Neuronal stem cell (in vitro differentiated cells): ENCODE results near the gene RPS6KA1.

Experiments
- DNase-seq: peaks from one replicate; pipeline ENCODE4 v3.0.0-alpha.2; 2013; ENCODE audit warnings: low spot score
- H2AFZ ChIP-seq: one replicate; pipeline ENCODE4 v1.6.1; 2013; ENCODE audit warnings: mild to moderate bottlenecking, low read length, inconsistent platforms
- H2AK5ac ChIP-seq: 2 replicates; pipeline ENCODE4 v1.6.1; 2013; ENCODE audit warnings: low read depth, mild to moderate bottlenecking, inconsistent platforms, low read length, moderate library complexity, mixed read lengths
- H2BK120ac ChIP-seq: 2 replicates; pipeline ENCODE4 v1.6.1; 2013; ENCODE audit warnings: low read depth, mild to moderate bottlenecking, inconsistent platforms, low read length, moderate library complexity, mixed read lengths
- H2BK12ac ChIP-seq: one replicate; pipeline ENCODE4 v1.6.1; 2013; ENCODE audit warnings: low read length, inconsistent platforms
- H2BK15ac ChIP-seq: 2 replicates; pipeline ENCODE4 v1.6.1; 2013; ENCODE audit warnings: mild to moderate bottlenecking, low read length, inconsistent platforms, mixed read lengths
- H2BK5ac ChIP-seq: one replicate; pipeline ENCODE4 v1.6.1; 2013; ENCODE audit warnings: inconsistent platforms, mild to moderate bottlenecking, low read length, moderate library complexity
- H3K14ac ChIP-seq: one replicate; pipeline ENCODE4 v1.6.1; 2013; ENCODE audit warnings: low read length, inconsistent platforms
- H3K18ac ChIP-seq: 2 replicates; pipeline ENCODE4 v1.6.1; 2013; ENCODE audit warnings: low read length, inconsistent platforms
- H3K23ac ChIP-seq: 2 replicates; pipeline ENCODE4 v1.6.1; 2013; ENCODE audit warnings: low read depth, mild to moderate bottlenecking, mixed read lengths, low read length, inconsistent platforms; ENCODE audit not compliant: poor library complexity
- H3K27ac ChIP-seq: replicated peaks from 3 replicates; pipeline ENCODE4 v1.5.1; 2013; ENCODE audit warnings: low read length, inconsistent platforms
- H3K27me3 ChIP-seq, 3 experiments: 2 replicates each; pipeline ENCODE4 v1.6.1; 2013; ENCODE audit warnings: low read length in 3 of 3, mild to moderate bottlenecking in 2 of 3, inconsistent platforms in 1 of 3, low read depth in 1 of 3, mixed read lengths in 1 of 3, moderate library complexity in 1 of 3; ENCODE audit not compliant: control insufficient read depth in 3 of 3, insufficient read depth in 3 of 3
- H3K36me3 ChIP-seq, 2 donors: replicated peaks in 1 of 2; 2 replicates each; pipeline ENCODE4 v1.6.1; 2013; ENCODE audit warnings: low read length in 2 of 2; ENCODE audit not compliant: control insufficient read depth in 2 of 2, insufficient read depth in 2 of 2
- H3K4ac ChIP-seq: 2 replicates; pipeline ENCODE4 v1.6.1; 2013; ENCODE audit warnings: inconsistent platforms, mild to moderate bottlenecking, low read length, moderate library complexity
- H3K4me1 ChIP-seq, 2 donors: 1 replicate in 1 of 2; 2 replicates in 1 of 2; pipeline ENCODE4 v1.6.1; 2013; ENCODE audit warnings: low read length in 2 of 2, low read depth in 1 of 2; ENCODE audit not compliant: control insufficient read depth in 2 of 2, insufficient read depth in 1 of 2
- H3K4me2 ChIP-seq: one replicate; pipeline ENCODE4 v1.6.1; 2013; ENCODE audit warnings: mild to moderate bottlenecking, low read length, inconsistent platforms; ENCODE audit not compliant: insufficient read depth, poor library complexity, severe bottlenecking
- H3K4me3 ChIP-seq, 2 donors: 2 replicates each; pipeline ENCODE4 v1.5.1; 2013; ENCODE audit warnings: low read length in 2 of 2, mild to moderate bottlenecking in 2 of 2, inconsistent platforms in 1 of 2, moderate library complexity in 1 of 2
- H3K79me1 ChIP-seq: one replicate; pipeline ENCODE4 v1.6.1; 2013; ENCODE audit warnings: low read depth, mild to moderate bottlenecking, inconsistent platforms, low read length, moderate library complexity
- H3K9ac ChIP-seq: one replicate; pipeline ENCODE4 v1.6.1; 2013; ENCODE audit warnings: mild to moderate bottlenecking, low read depth, low read length, inconsistent platforms; ENCODE audit not compliant: poor library complexity
- H3K9me3 ChIP-seq, 2 donors: replicated peaks in 1 of 2; 2 replicates each; pipeline versions ENCODE3 to v1.6.1; 2013; ENCODE audit warnings: low read length in 2 of 2, mild to moderate bottlenecking in 2 of 2, inconsistent platforms in 1 of 2, low read depth in 1 of 2, mixed read lengths in 1 of 2, moderate library complexity in 1 of 2; ENCODE audit not compliant: control insufficient read depth in 2 of 2, insufficient read depth in 1 of 2
- H4K8ac ChIP-seq: one replicate; pipeline ENCODE4 v1.6.1; 2013; ENCODE audit warnings: low read depth, mild to moderate bottlenecking, inconsistent platforms, low read length, moderate library complexity
- H4K91ac ChIP-seq: one replicate; pipeline ENCODE4 v1.6.1; 2013; ENCODE audit warnings: low read length, low read depth, mild to moderate bottlenecking, inconsistent platforms; ENCODE audit not compliant: poor library complexity
- WGBS, 2 donors: extraction: QIAGEN DNeasy Blood & Tissue Kit; methylation state at CpG; one replicate each; pipeline ENCODE4 v1.1.7; 2013; ENCODE audit warnings: missing lambda C conversion rate in 2 of 2, mixed read lengths in 1 of 2; ENCODE audit not compliant: insufficient read length in 2 of 2, insufficient replicate concordance in 1 of 2; ENCODE audit errors: extremely low coverage in 2 of 2; 5-methylcytosine and 5-hydroxymethylcytosine counted together

The RPS6KA1 gene

GRCh38 chr1:26541816-26542711, 12.5 kb downstream of the RPS6KA1 start:
- peak overlapping the region; percentile 55 for H2BK5ac ChIP-seq
- peak overlapping the region; percentile 86 for H3K18ac ChIP-seq
- no peak overlapping the region for H2BK120ac ChIP-seq
- peak overlapping the region; percentile 44 for H2AK5ac ChIP-seq
- H3K36me3 ChIP-seq = peaks cover 0 to 3% of the 10 kb centered on the region in 2 donors
- H3K4me2 ChIP-seq = no peak overlapping the region
- H3K23ac ChIP-seq = peak overlapping the region; percentile 61
- H4K8ac ChIP-seq = no peak overlapping the region
- H3K4ac ChIP-seq = no peak overlapping the region
- H2BK15ac ChIP-seq = peak overlapping the region; percentile 25
- H3K4me1 ChIP-seq = peaks cover 9 to 14% of the 10 kb centered on the region in 2 donors
- peak overlapping the region; percentile 87 for H2BK12ac ChIP-seq
- H3K27me3 ChIP-seq = no peaks in the 10 kb centered on the region
- H3K9ac ChIP-seq = peak overlapping the region; percentile 70
- H3K4me3 ChIP-seq = no peak overlapping the region
- H2AFZ ChIP-seq = peak overlapping the region; percentile 85
- no peaks in the 10 kb centered on the region for H3K9me3 ChIP-seq
- WGBS, 2 donors = no CpG with 5 or more reads among the region's 18 CpGs
- H4K91ac ChIP-seq = peak overlapping the region; percentile 11
- H3K79me1 ChIP-seq = peaks cover 2% of the 10 kb centered on the region
- H3K27ac ChIP-seq = no peak overlapping the region
- peak overlapping the region; percentile 51 for H3K14ac ChIP-seq
- no peak for DNase-seq

DNA sequence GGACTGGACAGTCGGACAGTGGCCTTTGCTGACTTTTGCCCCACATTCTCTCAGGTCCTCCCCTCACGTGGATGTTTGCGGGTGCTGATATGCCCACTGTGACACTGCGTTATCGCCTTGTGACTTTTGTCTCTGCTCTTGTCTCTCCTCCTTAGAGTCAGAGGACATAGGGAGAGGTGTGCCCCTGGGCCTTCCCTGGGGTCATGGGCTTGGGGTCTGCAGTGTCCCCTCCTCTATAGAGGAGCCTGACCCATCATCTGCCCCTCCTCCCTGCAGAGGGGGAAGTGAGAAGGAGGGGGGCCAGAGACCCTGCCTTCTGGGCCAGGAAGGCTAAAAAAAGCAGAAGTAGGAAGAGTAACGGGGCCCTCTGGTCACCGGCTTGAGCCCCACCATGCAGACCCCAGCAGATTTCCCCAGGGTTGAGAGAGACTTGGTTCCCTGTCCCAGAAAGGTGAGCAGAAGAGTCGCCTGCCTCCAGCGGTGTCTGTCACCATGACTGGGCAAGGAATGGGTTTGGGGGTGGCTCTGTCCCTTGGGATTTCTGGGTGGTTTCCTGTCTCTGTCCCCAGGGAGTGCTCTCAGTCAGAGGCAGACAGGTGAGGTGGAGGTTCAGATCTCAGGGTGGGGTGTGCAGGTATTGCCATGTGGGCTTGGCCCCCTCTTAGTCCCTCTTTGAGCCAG, 13.3 kb downstream of the RPS6KA1 start:
- H3K4me2 ChIP-seq = no peak overlapping the region
- peaks cover 2% of the 10 kb centered on the region for H3K79me1 ChIP-seq
- no peak overlapping the region for H3K4me3 ChIP-seq
- no peak for DNase-seq
- no peak overlapping the region for H3K4ac ChIP-seq
- no peak overlapping the region for H3K14ac ChIP-seq
- peak overlapping the region; percentile 16 for H3K23ac ChIP-seq
- WGBS, 2 donors = no CpG with 5 or more reads among the region's 9 CpGs
- no peak overlapping the region for H3K27ac ChIP-seq
- H2BK12ac ChIP-seq = no peak overlapping the region
- no peak overlapping the region for H4K8ac ChIP-seq
- H3K9ac ChIP-seq = peak overlapping the region; percentile 27
- H2AK5ac ChIP-seq = peak overlapping the region; percentile 44
- H2BK120ac ChIP-seq = no peak overlapping the region
- H3K27me3 ChIP-seq = no peaks in the 10 kb centered on the region
- no peaks in the 10 kb centered on the region for H3K36me3 ChIP-seq
- H3K9me3 ChIP-seq = no peaks in the 10 kb centered on the region
- peak overlapping the region; percentile 86 for H3K18ac ChIP-seq
- H3K4me1 ChIP-seq = peaks cover 9 to 14% of the 10 kb centered on the region in 2 donors
- no peak overlapping the region for H4K91ac ChIP-seq
- H2AFZ ChIP-seq = no peak overlapping the region
- peak overlapping the region; percentile 25 for H2BK15ac ChIP-seq
- peak overlapping the region; percentile 55 for H2BK5ac ChIP-seq

DNA sequence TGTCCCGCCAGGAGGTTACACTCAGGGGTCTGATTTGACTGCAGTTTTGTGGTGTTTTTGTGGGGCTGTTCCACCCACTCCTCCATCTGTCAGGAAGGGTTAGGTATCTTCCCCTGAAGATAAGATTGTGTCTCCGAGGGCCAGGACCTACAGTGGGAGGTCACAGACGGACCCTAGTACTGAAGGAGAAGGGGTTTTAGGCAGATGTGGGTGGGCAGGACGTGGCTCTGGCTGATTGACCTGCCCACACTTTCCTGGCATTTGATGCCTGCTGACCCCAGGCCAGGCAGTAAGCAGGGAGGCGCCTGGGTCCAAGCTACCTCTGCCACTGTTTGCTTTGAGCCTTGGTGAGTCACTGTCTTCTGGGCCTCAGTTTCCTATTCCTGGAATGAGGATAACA, 13.9 kb downstream of the RPS6KA1 start:
- Histone ChIP-seq H3K9ac (no peak overlapping the region), H2AK5ac (no peak overlapping the region), H3K4me2 (no peak overlapping the region)

DNA sequence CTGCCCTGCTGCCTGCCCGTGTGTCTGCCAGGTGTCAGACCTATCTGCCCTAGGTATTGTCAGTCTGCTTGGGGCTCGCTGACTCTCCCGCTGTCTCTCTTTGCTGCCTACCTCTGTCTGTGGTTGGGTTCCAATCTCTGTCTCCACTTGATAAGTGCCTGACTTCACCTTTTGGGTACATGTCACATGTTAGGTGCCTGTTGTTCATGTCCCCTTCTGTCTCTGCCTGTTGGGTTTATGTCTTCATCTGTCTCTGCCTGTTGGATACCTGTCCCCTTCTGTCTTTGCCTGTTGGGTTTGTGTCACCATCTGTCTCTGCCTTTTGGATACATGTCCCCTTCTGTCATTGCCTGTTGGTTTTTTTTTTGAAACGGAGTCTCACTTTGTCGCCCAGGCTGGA, 14.6 kb downstream of the RPS6KA1 start:
- H2BK120ac ChIP-seq = no peak overlapping the region
- H3K4me3 ChIP-seq = no peak overlapping the region
- H3K9ac ChIP-seq = no peak overlapping the region
- H3K23ac ChIP-seq = no peak overlapping the region
- H3K4me1 ChIP-seq = peaks cover 9 to 14% of the 10 kb centered on the region in 2 donors
- H3K4ac ChIP-seq = no peak overlapping the region
- no peaks in the 10 kb centered on the region for H3K9me3 ChIP-seq
- no CpG with 5 or more reads among the region's 5 CpGs for WGBS, 2 donors
- H3K18ac ChIP-seq = no peak overlapping the region
- no peaks in the 10 kb centered on the region for H3K36me3 ChIP-seq
- DNase-seq = no peak
- H2BK12ac ChIP-seq = no peak overlapping the region
- H3K27me3 ChIP-seq = no peaks in the 10 kb centered on the region
- no peak overlapping the region for H2AFZ ChIP-seq
- H2AK5ac ChIP-seq = no peak overlapping the region
- H3K79me1 ChIP-seq = peaks cover 2% of the 10 kb centered on the region
- no peak overlapping the region for H4K91ac ChIP-seq
- H3K4me2 ChIP-seq = no peak overlapping the region
- H4K8ac ChIP-seq = no peak overlapping the region
- H2BK15ac ChIP-seq = no peak overlapping the region
- H3K14ac ChIP-seq = no peak overlapping the region
- no peak overlapping the region for H2BK5ac ChIP-seq
- H3K27ac ChIP-seq = no peak overlapping the region

More for the DNA sequence above, 13.9 kb downstream of the RPS6KA1 start:
- Histone ChIP-seq H3K4ac (no peak overlapping the region), H2AFZ (no peak overlapping the region), H3K18ac (no peak overlapping the region), H2BK120ac (no peak overlapping the region), H3K4me1 (peaks cover 9 to 14% of the 10 kb centered on the region in 2 donors), H3K27me3 (no peaks in the 10 kb centered on the region), H3K79me1 (peaks cover 2% of the 10 kb centered on the region), H3K36me3 (no peaks in the 10 kb centered on the region), H2BK5ac (no peak overlapping the region), H2BK15ac (no peak overlapping the region), H2BK12ac (no peak overlapping the region), H4K8ac (no peak overlapping the region), H3K27ac (no peak overlapping the region), H4K91ac (no peak overlapping the region), H3K9me3 (no peaks in the 10 kb centered on the region), H3K4me3 (no peak overlapping the region), H3K14ac (no peak overlapping the region), H3K23ac (no peak overlapping the region)
- no CpG with 5 or more reads among the region's 5 CpGs for WGBS, 2 donors
- DNase-seq = no peak
